H1 (cell line): ENCODE results near the gene RABEP2. TPM values are rescaled to one million over a fixed set of nuclear protein-coding genes. Genes with fewer than 3 reads are reported as not detected.

Experiments used
- CTCF ChIA-PET: fragments of 300-600 bp; sonication (Branson Sonifier 250); formaldehyde crosslinking; loops from one replicate; lab custom pipeline; 2021; ENCODE audit not compliant: partially characterized antibody; lab: Charles Lee
- POLR2A ChIA-PET: fragments of 300-600 bp; sonication (Branson Sonifier 250); formaldehyde crosslinking; loops from one replicate; lab custom pipeline; 2021; ENCODE audit warnings: inconsistent platforms; ENCODE audit not compliant: partially characterized antibody; lab: Charles Lee
- DNase-seq, 2 experiments: peaks; one replicate each; pipeline versions ENCODE4 v3.0.0 to v3.0.0-alpha.2; 2010 to 2022; ENCODE audit warnings: low spot score in 2 of 2, low read depth in 1 of 2, mixed read lengths in 1 of 2
- FAIRE-seq: peaks from 2 replicates; lab custom pipeline; 2011; peaks lifted over from hg19 to GRCh38; lab: Jason Lieb, UNC
- H2AFZ ChIP-seq: 2 replicates; pipeline ENCODE4 v1.8.1; 2012; ENCODE audit warnings: low read length, inconsistent platforms
- H2AK5ac ChIP-seq: 2 replicates; pipeline ENCODE4 v1.6.1; 2013; ENCODE audit warnings: low read depth, low read length
- H2BK120ac ChIP-seq: replicated peaks from 2 replicates; pipeline ENCODE3; 2013; ENCODE audit warnings: low read depth, low read length, inconsistent platforms
- H2BK12ac ChIP-seq: 2 replicates; pipeline ENCODE4 v1.6.1; 2013; ENCODE audit warnings: low read depth, low read length
- H2BK15ac ChIP-seq: 2 replicates; pipeline ENCODE4 v1.6.1; 2013; ENCODE audit warnings: low read length
- H2BK20ac ChIP-seq: 2 replicates; pipeline ENCODE4 v1.6.1; 2013; ENCODE audit warnings: low read length
- H2BK5ac ChIP-seq: 2 replicates; pipeline ENCODE4 v1.6.1; 2013; ENCODE audit warnings: low read depth, low read length
- H3K14ac ChIP-seq: 2 replicates; pipeline ENCODE4 v1.6.1; 2013; ENCODE audit warnings: inconsistent platforms; ENCODE audit not compliant: insufficient read length
- H3K18ac ChIP-seq: 2 replicates; pipeline ENCODE4 v1.6.1; 2013; ENCODE audit warnings: low read length; ENCODE audit errors: extremely low read depth
- H3K23ac ChIP-seq: 2 replicates; pipeline ENCODE4 v1.6.1; 2013; ENCODE audit warnings: inconsistent platforms; ENCODE audit not compliant: insufficient read length
- H3K23me2 ChIP-seq: 2 replicates; pipeline ENCODE4 v1.6.1; 2013; ENCODE audit warnings: low read depth, low read length
- H3K27ac ChIP-seq: 2 replicates; pipeline ENCODE4 v1.6.1; 2011; ENCODE audit warnings: low read depth, low read length, inconsistent platforms
- H3K27me3 ChIP-seq, 4 experiments: replicated peaks in 1 of 4; 1 replicate in 1 of 4; 2 replicates in 3 of 4; pipeline versions ENCODE4 v1.6.1 to v1.8.1; 2011 to 2013; ENCODE audit warnings: low read length in 3 of 4, mild to moderate bottlenecking in 3 of 4, inconsistent platforms in 2 of 4, mixed read lengths in 2 of 4, moderate library complexity in 1 of 4; ENCODE audit not compliant: control insufficient read depth in 3 of 4, insufficient read depth in 3 of 4; ENCODE audit errors: extremely low read depth in 1 of 4
- H3K36me3 ChIP-seq, 4 experiments: 2 replicates each; pipeline versions ENCODE4 v1.6.1 to v1.8.1; 2011 to 2013; ENCODE audit warnings: mild to moderate bottlenecking in 4 of 4, low read length in 3 of 4, moderate library complexity in 2 of 4, control low read depth in 1 of 4, inconsistent platforms in 1 of 4; ENCODE audit not compliant: insufficient read depth in 4 of 4, control insufficient read depth in 2 of 4
- H3K4ac ChIP-seq: replicated peaks from 2 replicates; pipeline ENCODE3; 2013; ENCODE audit warnings: low read length, low read depth, mixed read lengths, inconsistent platforms; ENCODE audit not compliant: insufficient read length
- H3K4me1 ChIP-seq, 4 experiments: replicated peaks in 1 of 4; 1 replicate in 1 of 4; 2 replicates in 3 of 4; pipeline versions ENCODE4 v1.6.1 to v1.8.1; 2011 to 2013; ENCODE audit warnings: low read length in 3 of 4, inconsistent platforms in 2 of 4, mixed read lengths in 1 of 4; ENCODE audit not compliant: insufficient read depth in 4 of 4, control insufficient read depth in 3 of 4
- H3K4me2 ChIP-seq, 2 experiments: 2 replicates each; pipeline versions ENCODE4 v1.6.1 to v1.8.1; 2011 to 2013; ENCODE audit warnings: low read depth in 2 of 2, low read length in 2 of 2, control low read depth in 1 of 2, inconsistent platforms in 1 of 2, mild to moderate bottlenecking in 1 of 2; ENCODE audit not compliant: insufficient read depth in 1 of 2
- H3K4me3 ChIP-seq, 4 experiments: fragments of 200-600, 300-600 bp in 1 of 4; sonication (generic), shearing (Covaris generic), sonication (Bioruptor Twin) in 1 of 4; 2 replicates each; pipeline versions ENCODE4 v1.5.1 to v1.8.1; 2011 to 2016; ENCODE audit warnings: low read length in 4 of 4, low read depth in 3 of 4, control low read depth in 2 of 4, inconsistent platforms in 2 of 4, mild to moderate bottlenecking in 2 of 4, mixed read lengths in 1 of 4, moderate library complexity in 1 of 4; ENCODE audit not compliant: insufficient read depth in 2 of 4; ENCODE audit errors: extremely low read depth in 1 of 4
- H3K56ac ChIP-seq: replicated peaks from 2 replicates; pipeline ENCODE3; 2013; ENCODE audit warnings: low read depth, mild to moderate bottlenecking, mixed read lengths, low read length, inconsistent platforms; ENCODE audit not compliant: insufficient read length
- H3K79me1 ChIP-seq: 2 replicates; pipeline ENCODE4 v1.6.1; 2013; ENCODE audit warnings: low read depth, low read length, control low read depth
- H3K79me2 ChIP-seq, 2 experiments: 2 replicates each; pipeline versions ENCODE4 v1.6.1 to v1.8.1; 2012 to 2013; ENCODE audit warnings: low read length in 2 of 2, mild to moderate bottlenecking in 2 of 2, inconsistent platforms in 1 of 2; ENCODE audit not compliant: insufficient read depth in 2 of 2, control insufficient read depth in 1 of 2
- H3K9ac ChIP-seq, 4 experiments: replicated peaks in 1 of 4; 1 replicate in 1 of 4; 2 replicates in 3 of 4; pipeline versions ENCODE4 v1.6.1 to v1.8.1; 2011 to 2013; ENCODE audit warnings: low read depth in 3 of 4, low read length in 3 of 4, control low read depth in 2 of 4, mild to moderate bottlenecking in 2 of 4, moderate library complexity in 2 of 4, inconsistent platforms in 1 of 4; ENCODE audit errors: extremely low read depth in 1 of 4
- H3K9me3 ChIP-seq, 2 experiments: 2 replicates each; pipeline versions ENCODE4 v1.6.1 to v1.8.1; 2012 to 2013; ENCODE audit warnings: mild to moderate bottlenecking in 2 of 2, moderate library complexity in 2 of 2, control low read depth in 1 of 2, inconsistent platforms in 1 of 2, low read depth in 1 of 2, low read length in 1 of 2, mixed read lengths in 1 of 2; ENCODE audit not compliant: insufficient read depth in 2 of 2
- H4K20me1 ChIP-seq, 2 experiments: replicated peaks in 1 of 2; 2 replicates each; pipeline versions ENCODE3 to v1.8.1; 2011 to 2013; ENCODE audit warnings: inconsistent platforms in 2 of 2, low read length in 2 of 2, mild to moderate bottlenecking in 1 of 2; ENCODE audit not compliant: insufficient read depth in 2 of 2, control insufficient read depth in 1 of 2
- H4K5ac ChIP-seq: 2 replicates; pipeline ENCODE4 v1.6.1; 2013; ENCODE audit warnings: low read length, low read depth, mixed read lengths, inconsistent platforms; ENCODE audit not compliant: insufficient read length
- H4K8ac ChIP-seq: 2 replicates; pipeline ENCODE4 v1.8.0; 2013; ENCODE audit warnings: mild to moderate bottlenecking, moderate library complexity, low read length, inconsistent platforms; ENCODE audit not compliant: insufficient read depth; ENCODE audit errors: extremely low read depth
- H4K91ac ChIP-seq: replicated peaks from 2 replicates; pipeline ENCODE3; 2013; ENCODE audit warnings: low read length, mixed read lengths, inconsistent platforms; ENCODE audit not compliant: insufficient read length
- WGBS, 2 experiments: shearing (Covaris generic) in 1 of 2; methylation state at CpG; one replicate each; pipeline versions ENCODE4 v1.1.6 to v1.1.7; 2013 to 2015; ENCODE audit warnings: low lambda C conversion rate in 2 of 2, mixed read lengths in 2 of 2, inconsistent platforms in 1 of 2, low coverage in 1 of 2, missing lambda C conversion rate in 1 of 2; ENCODE audit not compliant: insufficient replicate concordance in 2 of 2, insufficient coverage in 1 of 2, insufficient read length in 1 of 2; ENCODE audit errors: extremely low coverage in 1 of 2, missing lambda C conversion rate in 1 of 2; 5-methylcytosine and 5-hydroxymethylcytosine counted together
- polyA plus RNA-seq, 7 experiments: library from polyadenylated mRNA; depleted of rRNA in 3 of 7; stranded (reverse) in 5 of 7; unstranded in 2 of 7; fragments of >200 nt in 5 of 7; fragments of 200-250 nt in 2 of 7; gene quantifications; 1 replicate in 5 of 7; 2 replicates in 1 of 7; 4 replicates in 1 of 7; pipeline versions ENCODE4 v1.2.1 to v1.2.3, GENCODE V29; 2011 to 2013; ENCODE audit warnings: missing spikeins in 2 of 7, mixed read lengths in 2 of 7
- total RNA-seq: library from RNA; stranded (reverse); fragmentation: NEBNext Ultra II Directional; extraction: Animal tissue kit (Norgen Biotek cat#: 25700); gene quantifications from 2 replicates; pipeline ENCODE4 v1.2.1, GENCODE V29; 2021

The RABEP2 gene
- total and polyA plus RNA-seq, 2 of the 8 experiments (the other 6 are each of a cell fraction or from before 2014, with no cell fraction given): 10.4 to 14.9 TPM

DNA sequence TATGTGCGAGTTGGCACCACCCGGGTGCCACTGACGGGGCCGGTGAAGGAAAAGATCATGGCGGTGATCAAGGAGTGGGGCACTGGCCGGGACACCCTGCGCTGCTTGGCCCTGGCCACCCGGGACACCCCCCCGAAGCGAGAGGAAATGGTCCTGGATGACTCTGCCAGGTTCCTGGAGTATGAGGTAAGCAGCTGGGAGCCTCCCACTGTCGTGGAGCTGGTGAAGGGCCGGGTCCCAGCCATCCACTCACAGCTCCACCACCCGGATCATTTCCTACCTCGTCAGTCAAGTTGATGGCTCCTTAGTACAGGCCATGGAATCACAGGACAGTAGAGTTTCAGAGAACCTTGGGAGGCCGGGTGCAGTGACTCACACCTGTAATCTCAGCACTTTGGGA is 26.8 kb downstream of the RABEP2 start:
- no peak overlapping the region for H2BK20ac ChIP-seq
- no peak overlapping the region; the same call in 1 of the 2 replicates for H2BK5ac ChIP-seq
- H3K4ac ChIP-seq: no peak overlapping the region
- no peak overlapping the region for H2BK120ac ChIP-seq
- no peak overlapping the region for H3K27ac ChIP-seq
- peaks cover 0 to 2% of the 10 kb centered on the region in 2 experiments for H4K20me1 ChIP-seq
- no peaks in the 10 kb centered on the region for H3K36me3 ChIP-seq
- WGBS, 2 experiments: 94% methylated on average over 12 of the region's 15 CpGs; no CpG with 5 or more reads in 1 of the 2 experiments
- H3K14ac ChIP-seq: no peak overlapping the region
- no peak overlapping the region for H2BK15ac ChIP-seq
- H3K4me3 ChIP-seq: no peak overlapping the region
- H4K5ac ChIP-seq: no peak overlapping the region
- H3K79me1 ChIP-seq: no peaks in the 10 kb centered on the region
- H4K8ac ChIP-seq: no peak overlapping the region
- no peak overlapping the region for H3K56ac ChIP-seq
- no peak overlapping the region for H2AFZ ChIP-seq
- POLR2A ChIA-PET: interaction anchor here (1.0 to 2.7 kb wide), 5 partner anchors 9 to 19 kb away, joined by 3 to 7 read pairs (median 6); no protein-coding TSS in a partner anchor
- no peaks in the 10 kb centered on the region for H3K23me2 ChIP-seq
- no peaks in the 10 kb centered on the region for H3K9me3 ChIP-seq
- no peak overlapping the region for H3K4me2 ChIP-seq
- H2AK5ac ChIP-seq: no peak overlapping the region
- no peak overlapping the region for H3K18ac ChIP-seq
- H3K79me2 ChIP-seq: no peaks in the 10 kb centered on the region
- no peak overlapping the region for H3K9ac ChIP-seq
- H3K4me1 ChIP-seq: no peaks in the 10 kb centered on the region; a peak in 1 of 7 replicates
- DNase-seq (no peak), FAIRE-seq (no peak)
- H3K23ac ChIP-seq: no peak overlapping the region
- H4K91ac ChIP-seq: no peak overlapping the region
- H3K27me3 ChIP-seq: no peaks in the 10 kb centered on the region
- no peak overlapping the region for H2BK12ac ChIP-seq
- CTCF ChIA-PET: interaction anchor here (0.6 to 1.4 kb wide), 4 partner anchors 9 to 233 kb away, joined by 3 read pairs; no protein-coding TSS in a partner anchor
